ENCODE data around the gene SLC2A1. TPM values are rescaled to one million over a fixed set of nuclear protein-coding genes. Genes with fewer than 3 reads are reported as not detected.

Gene SLC2A1
- total and polyA plus RNA-seq, 9 of the 15 experiments (the other 6 are each of a cell fraction or from before 2014, with no cell fraction given) = 12.6 to 153 (median 48.0) TPM

DNA sequence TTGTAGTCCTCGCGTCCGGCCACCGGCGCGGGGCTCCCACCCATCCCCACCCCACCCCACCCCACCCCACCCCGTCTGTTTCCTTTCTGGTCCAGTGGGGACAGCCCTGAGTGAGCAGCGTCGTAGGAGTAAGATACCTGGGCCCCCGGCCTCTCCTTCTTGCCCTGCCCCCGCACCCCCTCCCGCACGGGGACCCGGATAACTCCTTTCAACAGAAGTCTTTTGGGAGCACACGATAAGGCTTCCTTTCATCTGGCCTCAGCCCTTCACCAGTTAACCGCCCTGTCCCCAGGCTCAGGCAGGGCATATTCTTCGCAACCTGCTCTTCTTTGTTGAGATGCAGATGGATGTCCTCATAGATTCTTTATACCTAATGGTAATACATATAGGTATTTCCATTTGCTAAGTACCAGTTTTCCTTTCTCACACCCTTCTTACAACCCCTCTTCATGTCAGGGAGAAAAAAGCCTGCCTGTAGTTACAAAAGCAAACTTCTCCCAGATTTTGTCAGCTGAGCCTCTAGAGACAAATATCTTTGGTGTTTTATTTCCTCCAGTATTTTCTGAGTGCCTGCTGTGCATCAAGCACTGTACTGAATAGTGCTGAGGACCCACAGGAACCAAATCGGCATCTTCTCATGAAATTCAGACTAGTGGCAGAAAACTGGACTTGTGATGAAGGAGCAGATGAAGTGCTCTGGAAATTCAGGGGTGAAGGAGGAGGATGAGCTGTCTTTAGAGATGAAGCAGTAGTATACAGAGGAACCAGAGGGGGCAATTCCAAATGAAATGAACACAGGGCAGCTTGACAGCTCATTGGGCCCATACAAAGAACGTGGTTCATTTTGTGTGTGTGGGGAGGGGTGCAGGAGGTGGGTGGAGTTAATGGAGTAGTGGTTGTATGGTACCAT lies 33.6 kb downstream of the SLC2A1 start (continued):
- TF ChIP-seq SIN3A (IDR thresholded peaks at IDR 0.05; ENCODE audit: borderline replicate concordance in 2 of 2, control insufficient read depth in 1 of 2, low read depth in 2 of 2, low read length in 2 of 2) (peak in 1 of 2 experiments; percentile 9; a peak in 1 of 4 replicates), JUND (IDR thresholded peaks at IDR 0.05; ENCODE audit: borderline replicate concordance, low read depth, low read length) (peak; percentile 57; the same call in 1 of the 2 replicates), JUND (tag; IDR thresholded peaks at IDR 0.05; ENCODE audit: borderline replicate concordance, low read depth, low read length) (no peak; the same call in 2 of the 3 replicates), CHCHD3 (CRISPR knock-in tag; IDR thresholded peaks at IDR 0.05) (no peak), ZNF668 (CRISPR knock-in tag; IDR thresholded peaks at IDR 0.05) (no peak), ZNF274 (IDR thresholded peaks at IDR 0.05; ENCODE audit: borderline replicate concordance, low read depth, low read length) (no peak), TOE1 (IDR thresholded peaks at IDR 0.05; ENCODE audit: borderline replicate concordance) (no peak), TOE1 (CRISPR knock-in tag; IDR thresholded peaks at IDR 0.05; ENCODE audit: borderline replicate concordance, low read depth) (no peak), CBFA2T2 (conservative IDR thresholded peaks at IDR 0.05) (peak; percentile 93), TCF7 (IDR thresholded peaks at IDR 0.05; ENCODE audit: borderline replicate concordance) (peak; percentile 87; the same call in 1 of the 2 replicates)
- TF ChIP-seq, protein P1, sequence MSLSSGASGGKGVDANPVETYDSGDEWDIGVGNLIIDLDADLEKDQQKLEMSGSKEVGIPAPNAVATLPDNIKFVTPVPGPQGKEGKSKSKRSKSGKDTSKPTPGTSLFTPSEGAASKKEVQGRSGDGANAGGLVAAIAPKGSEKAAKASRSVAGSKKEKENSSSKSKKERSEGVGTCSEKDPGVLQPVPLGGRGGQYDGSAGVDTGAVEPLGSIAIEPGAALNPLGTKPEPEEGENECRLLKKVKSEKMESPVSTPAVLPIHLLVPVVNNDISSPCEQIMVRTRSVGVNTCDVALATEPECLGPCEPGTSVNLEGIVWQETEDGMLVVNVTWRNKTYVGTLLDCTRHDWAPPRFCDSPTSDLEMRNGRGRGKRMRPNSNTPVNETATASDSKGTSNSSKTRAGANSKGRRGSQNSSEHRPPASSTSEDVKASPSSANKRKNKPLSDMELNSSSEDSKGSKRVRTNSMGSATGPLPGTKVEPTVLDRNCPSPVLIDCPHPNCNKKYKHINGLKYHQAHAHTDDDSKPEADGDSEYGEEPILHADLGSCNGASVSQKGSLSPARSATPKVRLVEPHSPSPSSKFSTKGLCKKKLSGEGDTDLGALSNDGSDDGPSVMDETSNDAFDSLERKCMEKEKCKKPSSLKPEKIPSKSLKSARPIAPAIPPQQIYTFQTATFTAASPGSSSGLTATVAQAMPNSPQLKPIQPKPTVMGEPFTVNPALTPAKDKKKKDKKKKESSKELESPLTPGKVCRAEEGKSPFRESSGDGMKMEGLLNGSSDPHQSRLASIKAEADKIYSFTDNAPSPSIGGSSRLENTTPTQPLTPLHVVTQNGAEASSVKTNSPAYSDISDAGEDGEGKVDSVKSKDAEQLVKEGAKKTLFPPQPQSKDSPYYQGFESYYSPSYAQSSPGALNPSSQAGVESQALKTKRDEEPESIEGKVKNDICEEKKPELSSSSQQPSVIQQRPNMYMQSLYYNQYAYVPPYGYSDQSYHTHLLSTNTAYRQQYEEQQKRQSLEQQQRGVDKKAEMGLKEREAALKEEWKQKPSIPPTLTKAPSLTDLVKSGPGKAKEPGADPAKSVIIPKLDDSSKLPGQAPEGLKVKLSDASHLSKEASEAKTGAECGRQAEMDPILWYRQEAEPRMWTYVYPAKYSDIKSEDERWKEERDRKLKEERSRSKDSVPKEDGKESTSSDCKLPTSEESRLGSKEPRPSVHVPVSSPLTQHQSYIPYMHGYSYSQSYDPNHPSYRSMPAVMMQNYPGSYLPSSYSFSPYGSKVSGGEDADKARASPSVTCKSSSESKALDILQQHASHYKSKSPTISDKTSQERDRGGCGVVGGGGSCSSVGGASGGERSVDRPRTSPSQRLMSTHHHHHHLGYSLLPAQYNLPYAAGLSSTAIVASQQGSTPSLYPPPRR (CRISPR knock-in tag; IDR thresholded peaks at IDR 0.05; ENCODE audit: borderline replicate concordance) = no peak
